HCT116 (cell line): ENCODE results near the gene HNRNPK. TPM values are rescaled to one million over a fixed set of nuclear protein-coding genes. Genes with fewer than 3 reads are reported as not detected.

Experiments used
- ATAC-seq: fragments of 200-7000 bp; cut with Tn5 transposase; 2 replicates; pipeline ENCODE4 v1.9.1; 2020; ENCODE audit warnings: mild to moderate bottlenecking, moderate library complexity
- BruUV-seq: library from RNA; stranded (reverse); fragments of 400-500 nt; replicated peaks from 2 replicates; lab custom pipeline; 2021; lab: Mats Ljungman, UMichigan
- CTCF ChIA-PET: fragments of 300-600 bp; sonication (Branson Sonifier 250); formaldehyde crosslinking; loops from one replicate; lab custom pipeline; 2021; ENCODE audit warnings: antibody characterized with exemption; lab: Charles Lee
- POLR2A ChIA-PET: fragments of 300-600, 350-600 bp; sonication (Branson Sonifier 250); formaldehyde crosslinking; loops from one replicate; lab custom pipeline; 2021; ENCODE audit warnings: antibody characterized with exemption; lab: Charles Lee
- RAD21 ChIA-PET, 2 experiments: fragments of 300-600 bp; sonication (Branson Sonifier 250); formaldehyde crosslinking; loops; one replicate each; lab custom pipeline; 2023; ENCODE audit warnings: low total read pairs in 2 of 2; ENCODE audit not compliant: uncharacterized antibody in 2 of 2, unreplicated experiment in 2 of 2, low non-redundant PET in 1 of 2; lab: Charles Lee
- DNase-seq: peaks from one replicate; pipeline ENCODE4 v3.0.0-alpha.2; 2010; ENCODE audit warnings: low read depth, low spot score
- H2AFZ ChIP-seq: fragments of 200-600 bp; shearing (Covaris generic), sonication (generic); 2 replicates; pipeline ENCODE4 v1.6.1; 2017; ENCODE audit warnings: low read depth, mixed run types, mixed read lengths, antibody characterized with exemption, low read length; ENCODE audit not compliant: poor library complexity, severe bottlenecking
- H3K27ac ChIP-seq: 2 replicates; pipeline ENCODE4 v1.5.1; 2012; ENCODE audit warnings: low read depth, low read length
- H3K27me3 ChIP-seq: fragments of 200-600 bp; sonication (generic); 2 replicates; pipeline ENCODE4 v1.6.1; 2016; ENCODE audit warnings: mixed run types, low read length, mixed read lengths; ENCODE audit not compliant: insufficient read depth
- H3K36me3 ChIP-seq, 2 experiments: fragments of 200-500 bp in 1 of 2; fragments of 200-600 bp in 1 of 2; sonication (Bioruptor generic) in 1 of 2; sonication (generic) in 1 of 2; 2 replicates each; pipeline versions ENCODE4 v1.5.1 to v1.6.1; 2014 to 2016; ENCODE audit warnings: low read length in 2 of 2, inconsistent platforms in 1 of 2, mixed read lengths in 1 of 2, mixed run types in 1 of 2; ENCODE audit not compliant: insufficient read depth in 2 of 2, control insufficient read depth in 1 of 2
- H3K4me1 ChIP-seq, 2 experiments: fragments of 200-600 bp in 1 of 2; sonication (generic) in 1 of 2; 2 replicates each; pipeline versions ENCODE4 v1.5.1 to v1.6.1; 2012 to 2017; ENCODE audit warnings: low read length in 2 of 2, inconsistent platforms in 1 of 2, mild to moderate bottlenecking in 1 of 2, mixed read lengths in 1 of 2, mixed run types in 1 of 2, moderate library complexity in 1 of 2; ENCODE audit not compliant: insufficient read depth in 2 of 2, control insufficient read depth in 1 of 2
- H3K4me2 ChIP-seq: fragments of 200-600 bp; sonication (generic); 2 replicates; pipeline ENCODE4 v1.6.1; 2017; ENCODE audit warnings: mixed run types, low read length, mixed read lengths
- H3K4me3 ChIP-seq, 2 experiments: fragments of 200-600 bp in 1 of 2; sonication (generic) in 1 of 2; replicated peaks in 1 of 2; 2 replicates each; pipeline ENCODE4 v1.5.1; 2011 to 2016; ENCODE audit warnings: low read length in 2 of 2, control low read depth in 1 of 2, low read depth in 1 of 2, mild to moderate bottlenecking in 1 of 2, mixed read lengths in 1 of 2, mixed run types in 1 of 2
- H3K79me2 ChIP-seq: fragments of 200-600 bp; sonication (generic); 2 replicates; pipeline ENCODE4 v1.6.1; 2017; ENCODE audit warnings: mild to moderate bottlenecking, mixed run types, low read length, moderate library complexity, mixed read lengths; ENCODE audit not compliant: insufficient read depth
- H3K9ac ChIP-seq: fragments of 200-600 bp; sonication (generic); 2 replicates; pipeline ENCODE4 v1.6.1; 2016; ENCODE audit warnings: low read length, mixed read lengths
- H3K9me2 ChIP-seq: fragments of 200-600 bp; sonication (generic), shearing (Covaris generic); 2 replicates; pipeline ENCODE4 v1.6.1; 2017; ENCODE audit warnings: mixed run types, mild to moderate bottlenecking, moderate library complexity; ENCODE audit not compliant: insufficient read depth
- H3K9me3 ChIP-seq, 2 experiments: fragments of 200-500 bp in 1 of 2; fragments of 200-600 bp in 1 of 2; sonication (Bioruptor generic) in 1 of 2; sonication (generic) in 1 of 2; 2 replicates each; pipeline ENCODE4 v1.6.1; 2014 to 2017; ENCODE audit warnings: low read length in 2 of 2, mixed read lengths in 2 of 2, inconsistent platforms in 1 of 2, low read depth in 1 of 2, mild to moderate bottlenecking in 1 of 2, mixed run types in 1 of 2, moderate library complexity in 1 of 2; ENCODE audit not compliant: control insufficient read depth in 1 of 2, insufficient read depth in 1 of 2
- H4K20me1 ChIP-seq: fragments of 200-600 bp; sonication (generic), shearing (Covaris generic); 2 replicates; pipeline ENCODE4 v1.6.1; 2017; ENCODE audit warnings: mixed run types, mild to moderate bottlenecking, moderate library complexity; ENCODE audit not compliant: insufficient read depth
- CBX3 ChIP-seq: IDR thresholded peaks from 2 replicates; pipeline ENCODE4 v1.6.1; 2012; ENCODE audit warnings: low read depth
- CEBPB ChIP-seq: IDR thresholded peaks from 2 replicates; pipeline ENCODE4 v1.6.1; 2012; ENCODE audit warnings: low read depth
- EGR1 ChIP-seq: IDR thresholded peaks from 2 replicates; pipeline ENCODE4 v1.6.1; 2012; ENCODE audit warnings: low read depth
- JUND ChIP-seq: IDR thresholded peaks from 2 replicates; pipeline ENCODE4 v1.6.1; 2012
- SIN3A ChIP-seq: IDR thresholded peaks from 2 replicates; pipeline ENCODE4 v1.6.1; 2012; ENCODE audit warnings: low read depth
- SP1 ChIP-seq: IDR thresholded peaks from 2 replicates; pipeline ENCODE4 v1.6.1; 2012; ENCODE audit warnings: low read depth
- SRF ChIP-seq: IDR thresholded peaks from 2 replicates; pipeline ENCODE4 v1.6.1; 2012; ENCODE audit warnings: low read depth
- TCF7L2 ChIP-seq: IDR thresholded peaks from 2 replicates; pipeline ENCODE4 v1.7.0; 2011; ENCODE audit warnings: borderline replicate concordance, inconsistent platforms; ENCODE audit not compliant: insufficient read depth, insufficient read length; ENCODE audit errors: extremely low read depth
- YY1 ChIP-seq: IDR thresholded peaks from 2 replicates; pipeline ENCODE4 v1.6.1; 2011; ENCODE audit warnings: low read length, low read depth, moderate library complexity, mild to moderate bottlenecking; ENCODE audit not compliant: insufficient replicate concordance; ENCODE audit errors: extremely low read depth
- ZNF274 ChIP-seq: fragments of 200-500 bp; sonication (Bioruptor generic); IDR thresholded peaks from 2 replicates; pipeline ENCODE4 v1.6.1; 2014; ENCODE audit warnings: mild to moderate bottlenecking, low read depth, low read length, inconsistent platforms
- intact Hi-C: fragments of 100-400 bp; cut with micrococcal nuclease; formaldehyde crosslinking; loops from 2 replicates; pipeline ENCODE4 v1.10.0; 2022
- total RNA-seq: library from RNA; stranded (reverse); gene quantifications from one replicate; pipeline ENCODE4 v1.2.1, GENCODE V29; 2021; ENCODE audit not compliant: unreplicated experiment
- TF ChIP-seq, protein P1 (sequence below): IDR thresholded peaks from 2 replicates; pipeline ENCODE4 v1.6.1; 2011; ENCODE audit warnings: mild to moderate bottlenecking, low read length, moderate library complexity; ENCODE audit not compliant: insufficient replicate concordance; ENCODE audit errors: extremely low read depth
- TF ChIP-seq, protein P2 (sequence below), 3 experiments: fragments of 200-600 bp in 1 of 3; sonication (generic) in 1 of 3; IDR thresholded peaks in 2 of 3; conservative IDR thresholded peaks in 1 of 3; 2 replicates each; pipeline ENCODE4 v1.5.1; 2012 to 2017; ENCODE audit warnings: low read depth in 2 of 3, low read length in 2 of 3, antibody characterized with exemption in 1 of 3, borderline replicate concordance in 1 of 3, control low read depth in 1 of 3, mild to moderate bottlenecking in 1 of 3, mixed read lengths in 1 of 3, mixed run types in 1 of 3, moderate library complexity in 1 of 3; ENCODE audit not compliant: insufficient read depth in 1 of 3
- TF ChIP-seq, protein P3 (sequence below): IDR thresholded peaks from 2 replicates; pipeline ENCODE4 v1.6.1; 2012
- TF ChIP-seq, protein P4 (sequence below): IDR thresholded peaks from 2 replicates; pipeline ENCODE4 v1.6.1; 2012

The HNRNPK gene
- total RNA-seq, 1 experiment from 2014 or later, result 624 TPM

DNA sequence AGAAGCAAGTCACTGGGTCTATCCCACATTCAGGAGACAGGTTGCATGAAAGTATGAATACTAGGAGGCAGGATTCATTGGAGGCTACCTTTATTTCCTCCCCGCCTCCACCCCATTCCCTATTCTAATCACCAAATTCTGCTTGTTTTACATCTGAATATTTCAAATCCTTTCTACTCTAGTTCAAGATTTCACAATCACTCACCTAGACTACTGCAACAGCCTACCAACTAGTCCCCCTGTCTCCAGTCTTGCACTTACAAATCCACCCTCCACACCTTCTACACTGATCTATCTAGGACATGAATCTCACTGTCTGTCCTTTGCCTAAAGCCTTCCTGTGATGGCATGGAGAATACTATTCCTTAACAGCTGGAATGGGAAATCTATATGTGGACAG is 52.4 kb downstream of the HNRNPK start:
- Histone ChIP-seq H3K27me3 (no peaks in the 10 kb centered on the region), H3K4me3 (no peak overlapping the region), H3K9me3 (no peaks in the 10 kb centered on the region), H3K79me2 (no peaks in the 10 kb centered on the region), H3K9ac (no peak overlapping the region), H3K4me2 (no peak overlapping the region), H3K9me2 (no peaks in the 10 kb centered on the region), H2AFZ (no peak overlapping the region), H4K20me1 (no peaks in the 10 kb centered on the region), H3K36me3 (no peaks in the 10 kb centered on the region), H3K4me1 (peaks cover 0 to 4% of the 10 kb centered on the region in 2 experiments; a peak in 1 of 4 replicates), H3K27ac (no peak overlapping the region)
- intact Hi-C loops, result no loop called here
- TF ChIP-seq ZNF274 (no peak), SIN3A (no peak), JUND (no peak), SRF (no peak), TCF7L2 (no peak), YY1 (no peak), CEBPB (no peak), EGR1 (no peak), CBX3 (no peak), SP1 (no peak)
- TF ChIP-seq, protein P1, sequence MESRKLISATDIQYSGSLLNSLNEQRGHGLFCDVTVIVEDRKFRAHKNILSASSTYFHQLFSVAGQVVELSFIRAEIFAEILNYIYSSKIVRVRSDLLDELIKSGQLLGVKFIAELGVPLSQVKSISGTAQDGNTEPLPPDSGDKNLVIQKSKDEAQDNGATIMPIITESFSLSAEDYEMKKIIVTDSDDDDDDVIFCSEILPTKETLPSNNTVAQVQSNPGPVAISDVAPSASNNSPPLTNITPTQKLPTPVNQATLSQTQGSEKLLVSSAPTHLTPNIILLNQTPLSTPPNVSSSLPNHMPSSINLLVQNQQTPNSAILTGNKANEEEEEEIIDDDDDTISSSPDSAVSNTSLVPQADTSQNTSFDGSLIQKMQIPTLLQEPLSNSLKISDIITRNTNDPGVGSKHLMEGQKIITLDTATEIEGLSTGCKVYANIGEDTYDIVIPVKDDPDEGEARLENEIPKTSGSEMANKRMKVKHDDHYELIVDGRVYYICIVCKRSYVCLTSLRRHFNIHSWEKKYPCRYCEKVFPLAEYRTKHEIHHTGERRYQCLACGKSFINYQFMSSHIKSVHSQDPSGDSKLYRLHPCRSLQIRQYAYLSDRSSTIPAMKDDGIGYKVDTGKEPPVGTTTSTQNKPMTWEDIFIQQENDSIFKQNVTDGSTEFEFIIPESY, result no peak
- TF ChIP-seq, protein P2, sequence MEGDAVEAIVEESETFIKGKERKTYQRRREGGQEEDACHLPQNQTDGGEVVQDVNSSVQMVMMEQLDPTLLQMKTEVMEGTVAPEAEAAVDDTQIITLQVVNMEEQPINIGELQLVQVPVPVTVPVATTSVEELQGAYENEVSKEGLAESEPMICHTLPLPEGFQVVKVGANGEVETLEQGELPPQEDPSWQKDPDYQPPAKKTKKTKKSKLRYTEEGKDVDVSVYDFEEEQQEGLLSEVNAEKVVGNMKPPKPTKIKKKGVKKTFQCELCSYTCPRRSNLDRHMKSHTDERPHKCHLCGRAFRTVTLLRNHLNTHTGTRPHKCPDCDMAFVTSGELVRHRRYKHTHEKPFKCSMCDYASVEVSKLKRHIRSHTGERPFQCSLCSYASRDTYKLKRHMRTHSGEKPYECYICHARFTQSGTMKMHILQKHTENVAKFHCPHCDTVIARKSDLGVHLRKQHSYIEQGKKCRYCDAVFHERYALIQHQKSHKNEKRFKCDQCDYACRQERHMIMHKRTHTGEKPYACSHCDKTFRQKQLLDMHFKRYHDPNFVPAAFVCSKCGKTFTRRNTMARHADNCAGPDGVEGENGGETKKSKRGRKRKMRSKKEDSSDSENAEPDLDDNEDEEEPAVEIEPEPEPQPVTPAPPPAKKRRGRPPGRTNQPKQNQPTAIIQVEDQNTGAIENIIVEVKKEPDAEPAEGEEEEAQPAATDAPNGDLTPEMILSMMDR (IDR thresholded peaks at IDR 0.05 in 2 of 3, conservative IDR thresholded peaks at IDR 0.05 in 1 of 3; ENCODE audit: borderline replicate concordance in 1 of 3, insufficient read depth in 1 of 3, low read depth in 2 of 3, low read length in 2 of 3), result no peak
- TF ChIP-seq, protein P3, sequence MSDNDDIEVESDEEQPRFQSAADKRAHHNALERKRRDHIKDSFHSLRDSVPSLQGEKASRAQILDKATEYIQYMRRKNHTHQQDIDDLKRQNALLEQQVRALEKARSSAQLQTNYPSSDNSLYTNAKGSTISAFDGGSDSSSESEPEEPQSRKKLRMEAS, result no peak
- TF ChIP-seq, protein P4, sequence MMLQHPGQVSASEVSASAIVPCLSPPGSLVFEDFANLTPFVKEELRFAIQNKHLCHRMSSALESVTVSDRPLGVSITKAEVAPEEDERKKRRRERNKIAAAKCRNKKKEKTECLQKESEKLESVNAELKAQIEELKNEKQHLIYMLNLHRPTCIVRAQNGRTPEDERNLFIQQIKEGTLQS, result no peak
- RAD21 ChIA-PET, result no interaction called here
- CTCF ChIA-PET, result no interaction called here
- DNase-seq, result no peak
- POLR2A ChIA-PET, result no interaction called here
- ATAC-seq, result no peak
- BruUV-seq, result no TSS peak
